NT2/D1 (cell line): Measurements from ENCODE around the gene SPATA2.

Source experiments
- DNase-seq: peaks from one replicate; pipeline ENCODE4 v3.0.0-alpha.2; 2011; ENCODE audit warnings: low read depth, low spot score
- H3K27me3 ChIP-seq: 2 replicates; pipeline ENCODE4 v1.6.0; 2011; ENCODE audit warnings: mild to moderate bottlenecking; ENCODE audit not compliant: insufficient read length, insufficient read depth
- H3K36me3 ChIP-seq: 2 replicates; pipeline ENCODE4 v1.6.1; 2011; ENCODE audit warnings: mild to moderate bottlenecking, low read length, mixed read lengths; ENCODE audit not compliant: insufficient read depth, insufficient read length
- H3K4me1 ChIP-seq: 2 replicates; pipeline ENCODE4 v1.5.1; 2011; ENCODE audit not compliant: insufficient read depth, insufficient read length
- H3K4me3 ChIP-seq: 2 replicates; pipeline ENCODE4 v1.5.1; 2011; ENCODE audit warnings: low read depth; ENCODE audit not compliant: insufficient read length
- H3K9ac ChIP-seq: 2 replicates; pipeline ENCODE4 v1.6.0; 2011; ENCODE audit warnings: low read depth; ENCODE audit not compliant: insufficient read length
- H3K9me3 ChIP-seq: 2 replicates; pipeline ENCODE4 v1.5.1; 2011; ENCODE audit warnings: mild to moderate bottlenecking, low read length; ENCODE audit not compliant: insufficient read depth
- SUZ12 ChIP-seq: IDR thresholded peaks from 2 replicates; pipeline ENCODE4 v1.6.1; 2011; ENCODE audit not compliant: insufficient read length, insufficient read depth; ENCODE audit errors: extremely low read depth
- YY1 ChIP-seq: IDR thresholded peaks from 2 replicates; pipeline ENCODE4 v1.6.1; 2011; ENCODE audit not compliant: insufficient read length, insufficient read depth
- ZNF274 ChIP-seq: IDR thresholded peaks from 2 replicates; pipeline ENCODE4 v1.6.1; 2011; ENCODE audit warnings: mild to moderate bottlenecking, low read depth, low read length

The SPATA2 gene

DNA sequence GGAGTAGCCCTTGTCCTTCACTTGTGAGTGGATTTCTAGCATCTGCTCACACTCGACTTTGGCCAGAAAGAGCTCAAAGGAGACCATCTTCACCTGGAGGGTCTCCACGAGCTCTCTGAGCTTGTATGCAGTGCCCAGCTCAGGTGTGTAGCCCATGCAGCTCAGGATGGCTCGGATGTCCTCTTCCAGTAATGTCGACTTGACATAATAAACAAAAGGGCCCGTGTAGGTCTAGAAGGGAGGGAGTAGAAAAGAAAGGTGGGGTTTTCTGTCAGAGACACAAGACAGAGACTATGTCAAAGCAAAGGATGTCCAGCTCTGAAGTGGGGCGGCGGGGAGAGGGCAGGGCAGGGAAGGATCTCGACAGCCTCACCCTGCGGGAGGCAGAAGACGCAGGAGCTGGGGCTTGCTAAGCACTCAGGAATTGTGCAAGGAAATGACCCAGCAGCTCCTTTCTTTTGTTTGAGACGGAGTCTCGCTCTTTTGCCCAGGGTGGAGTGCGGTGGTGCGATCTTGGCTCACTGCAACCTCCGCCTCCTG is 8.6 kb downstream of the SPATA2 start:
- peaks cover 74% of the 10 kb centered on the region for H3K36me3 ChIP-seq
- H3K27me3 ChIP-seq: no peaks in the 10 kb centered on the region
- H3K4me3 ChIP-seq: no peak overlapping the region
- H3K9ac ChIP-seq: no peak overlapping the region
- H3K9me3 ChIP-seq: no peaks in the 10 kb centered on the region
- H3K4me1 ChIP-seq: peaks cover 2% of the 10 kb centered on the region
- TF ChIP-seq ZNF274 (no peak), YY1 (no peak), SUZ12 (no peak)
- DNase-seq: no peak

DNA sequence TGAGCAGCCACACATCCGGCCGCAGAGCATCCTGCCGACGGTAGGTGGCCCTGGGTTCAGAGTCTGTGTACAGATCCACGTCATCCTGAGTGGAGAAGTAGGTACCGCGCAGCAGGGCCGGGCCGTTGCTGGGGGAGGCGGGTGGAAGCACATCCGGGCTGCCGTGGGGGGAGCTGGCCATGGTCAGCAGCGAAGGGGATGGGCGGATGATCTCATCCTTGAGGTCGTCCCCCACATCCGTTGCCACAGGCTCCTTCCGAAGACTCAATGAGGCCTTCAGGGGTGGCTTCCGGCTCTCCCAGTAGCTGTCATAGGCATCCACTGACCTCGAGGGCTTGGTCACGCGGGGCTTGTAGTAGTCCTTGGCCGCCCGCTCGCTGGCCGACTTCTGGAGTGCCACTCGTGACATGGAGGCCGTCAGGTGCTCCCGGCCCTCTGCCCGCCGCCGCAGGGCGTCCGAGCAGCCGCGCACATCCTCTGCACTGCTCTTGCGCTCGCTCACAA is 9.2 kb downstream of the SPATA2 start:
- no peak for DNase-seq
- Histone ChIP-seq H3K36me3 (peaks cover 72% of the 10 kb centered on the region), H3K4me3 (no peak overlapping the region), H3K9ac (no peak overlapping the region), H3K9me3 (no peaks in the 10 kb centered on the region), H3K4me1 (peaks cover 2% of the 10 kb centered on the region), H3K27me3 (no peaks in the 10 kb centered on the region)
- no peak for TF ChIP-seq YY1

GRCh38 chr20:49905415-49906091 is 9.8 kb downstream of the SPATA2 start:
- Histone ChIP-seq H3K9ac (no peak overlapping the region), H3K9me3 (no peaks in the 10 kb centered on the region), H3K27me3 (no peaks in the 10 kb centered on the region), H3K4me1 (peaks cover 2% of the 10 kb centered on the region), H3K4me3 (no peak overlapping the region), H3K36me3 (peaks cover 71% of the 10 kb centered on the region)
- TF ChIP-seq SUZ12 (no peak), YY1 (no peak), ZNF274 (no peak)
- no peak for DNase-seq

DNA sequence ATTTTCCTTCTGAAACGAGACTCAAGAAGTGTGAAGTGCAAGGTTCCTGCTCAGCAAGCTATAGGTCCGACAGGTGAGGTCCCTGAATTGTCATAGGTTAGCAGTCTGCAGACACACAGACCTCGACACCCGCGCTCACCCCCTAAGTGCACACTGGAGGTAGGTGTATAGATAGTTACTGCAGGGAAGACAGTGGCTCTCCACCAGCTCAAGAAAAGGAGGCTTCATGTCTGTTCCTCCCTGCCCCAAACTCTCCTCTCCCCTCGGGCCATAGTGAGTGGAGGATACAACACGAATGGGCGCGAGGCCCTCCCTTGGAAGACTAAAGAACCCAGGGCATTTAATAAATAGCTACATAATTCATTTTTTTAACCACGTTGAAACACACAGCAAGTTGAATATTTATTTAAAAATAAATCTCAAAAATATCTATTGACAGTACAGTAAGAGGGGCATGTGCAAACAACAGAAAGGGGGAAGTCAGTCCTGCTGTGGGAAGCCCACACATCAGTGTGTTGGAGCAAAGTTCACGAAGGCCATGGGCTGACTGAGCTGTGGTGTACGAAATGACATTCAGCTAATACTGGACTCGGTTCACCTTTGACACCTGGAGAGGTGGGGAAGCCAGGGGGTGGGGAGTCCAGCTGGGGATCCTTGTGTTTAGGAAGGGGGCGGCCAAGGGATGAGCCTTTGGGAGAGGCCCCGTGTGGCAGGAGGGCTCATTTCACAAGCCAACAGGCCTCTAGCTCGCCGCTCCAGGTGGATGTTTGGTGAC is 10.7 kb downstream of the SPATA2 start:
- Histone ChIP-seq H3K9me3 (no peaks in the 10 kb centered on the region), H3K36me3 (peaks cover 61% of the 10 kb centered on the region), H3K4me1 (no peaks in the 10 kb centered on the region), H3K4me3 (no peak overlapping the region), H3K27me3 (no peaks in the 10 kb centered on the region), H3K9ac (no peak overlapping the region)
- no peak for DNase-seq
- TF ChIP-seq SUZ12: no peak

- TF ChIP-seq YY1 (no peak), SUZ12 (no peak), ZNF274 (no peak)
These were observed 13.7 kb downstream of the SPATA2 start for GRCh38 chr20:49901588-49901987.

DNA sequence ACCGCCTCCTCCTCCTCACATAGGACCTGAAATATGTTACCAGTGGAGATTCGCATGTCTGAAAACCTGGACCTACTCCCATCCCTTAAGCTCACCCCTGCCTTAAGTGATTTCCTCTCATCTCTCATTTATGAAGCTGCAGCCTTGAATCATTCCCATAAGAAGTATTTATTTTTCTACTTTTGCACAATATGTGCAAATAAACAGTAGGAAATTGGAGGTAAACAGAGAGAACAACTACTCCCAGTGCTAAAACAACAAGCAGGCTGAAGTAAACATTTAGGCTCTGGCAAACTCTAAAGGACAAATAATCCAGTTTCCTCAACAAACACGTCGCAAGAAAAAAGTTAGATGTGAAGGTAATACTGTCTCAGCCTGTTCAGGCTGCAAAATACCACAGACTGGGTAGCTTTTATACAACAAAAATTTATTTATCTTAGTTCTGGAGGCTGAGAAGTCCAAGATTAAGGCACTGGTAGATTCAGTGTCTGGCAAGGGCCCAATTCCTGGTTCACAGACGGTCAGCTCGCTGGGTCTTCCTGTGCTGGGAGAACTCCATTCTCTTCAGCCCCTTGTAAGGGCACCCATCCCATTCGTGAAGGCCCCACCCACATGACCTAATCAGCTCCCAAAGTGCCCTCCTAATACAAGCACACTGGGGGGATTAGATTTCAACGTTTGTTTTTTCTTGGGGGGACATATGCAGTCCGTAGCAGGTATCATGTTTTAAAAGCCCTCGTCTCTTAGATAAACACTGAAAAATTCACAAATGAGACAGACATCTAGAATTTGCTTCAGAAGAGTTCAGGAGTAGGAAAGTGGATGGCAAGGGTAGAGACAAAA is 15.6 kb downstream of the SPATA2 start:
- H3K36me3 ChIP-seq: peaks cover 19% of the 10 kb centered on the region
- no peak overlapping the region for H3K9ac ChIP-seq
- H3K27me3 ChIP-seq: no peaks in the 10 kb centered on the region
- no peak overlapping the region for H3K4me3 ChIP-seq
- no peaks in the 10 kb centered on the region for H3K9me3 ChIP-seq
- no peak for TF ChIP-seq ZNF274
- no peak for TF ChIP-seq SUZ12
- no peak for TF ChIP-seq YY1
- no peak for DNase-seq
- H3K4me1 ChIP-seq: no peaks in the 10 kb centered on the region

More at GRCh38 chr20:49901588-49901987, 13.7 kb downstream of the SPATA2 start:
- no peak for DNase-seq
- no peak overlapping the region for H3K4me3 ChIP-seq
- no peaks in the 10 kb centered on the region for H3K9me3 ChIP-seq
- H3K9ac ChIP-seq: no peak overlapping the region
- H3K36me3 ChIP-seq: peaks cover 37% of the 10 kb centered on the region
- H3K27me3 ChIP-seq: no peaks in the 10 kb centered on the region
- H3K4me1 ChIP-seq: no peaks in the 10 kb centered on the region
